Neural cell (in vitro differentiated cells): ENCODE data around the gene HARS2. TPM values are rescaled to one million over a fixed set of nuclear protein-coding genes. Genes with fewer than 3 reads are reported as not detected.
"Not testable (repeated sequence)": the region's sequence is repeated elsewhere in the genome, so short reads cannot be mapped to it uniquely, and the experiment has no call there.

Experiments used
- H2AFZ ChIP-seq: fragments of 200-600, 300-800 bp; sonication (generic), shearing (Covaris generic); 2 replicates; pipeline ENCODE4 v1.6.0; 2014; ENCODE audit warnings: low read depth, mild to moderate bottlenecking, antibody characterized with exemption, low read length, moderate library complexity
- H3F3A ChIP-seq: fragments of 200-600 bp; shearing (Covaris generic); 2 replicates; pipeline ENCODE4 v1.6.1; 2016; ENCODE audit warnings: mild to moderate bottlenecking, moderate library complexity, mixed read lengths, antibody characterized with exemption, low read length; ENCODE audit not compliant: insufficient read depth, poor library complexity, severe bottlenecking
- H3K27ac ChIP-seq: fragments of 200-600, 300-800 bp; sonication (generic), shearing (Covaris generic); 2 replicates; pipeline ENCODE4 v1.5.1; 2014; ENCODE audit warnings: mild to moderate bottlenecking, low read length, moderate library complexity
- H3K27me3 ChIP-seq: fragments of 300-800, 200-600 bp; sonication (generic), shearing (Covaris generic); 2 replicates; pipeline ENCODE4 v1.6.0; 2014; ENCODE audit warnings: mild to moderate bottlenecking, low read depth, low read length, moderate library complexity; ENCODE audit not compliant: insufficient read depth
- H3K36me3 ChIP-seq: fragments of 300-800, 200-600 bp; sonication (generic), shearing (Covaris generic); 2 replicates; pipeline ENCODE4 v1.5.1; 2014; ENCODE audit warnings: mild to moderate bottlenecking, antibody characterized with exemption, low read length, moderate library complexity; ENCODE audit not compliant: insufficient read depth
- H3K4me2 ChIP-seq: fragments of 300-800, 200-600 bp; sonication (generic), shearing (Covaris generic); 2 replicates; pipeline ENCODE4 v1.6.0; 2014; ENCODE audit warnings: mild to moderate bottlenecking, low read length
- H3K4me3 ChIP-seq: fragments of 300-800, 200-600 bp; sonication (generic), shearing (Covaris generic); 2 replicates; pipeline ENCODE4 v1.5.1; 2014; ENCODE audit warnings: mild to moderate bottlenecking, low read length, moderate library complexity
- H3K79me2 ChIP-seq: fragments of 200-600 bp; shearing (Covaris generic); replicated peaks from 2 replicates; pipeline ENCODE4 v1.6.0; 2014; ENCODE audit warnings: mild to moderate bottlenecking, low read length, moderate library complexity; ENCODE audit not compliant: insufficient read depth
- H3K9ac ChIP-seq: fragments of 300-800, 200-600 bp; sonication (generic), shearing (Covaris generic); 2 replicates; pipeline ENCODE4 v1.6.1; 2016; ENCODE audit warnings: mild to moderate bottlenecking, low read length, mixed read lengths
- H3K9me2 ChIP-seq: fragments of 200-600 bp; shearing (Covaris generic); 2 replicates; pipeline ENCODE4 v1.6.1; 2016; ENCODE audit warnings: mild to moderate bottlenecking, low read length, mixed read lengths; ENCODE audit not compliant: insufficient read depth
- H3K9me3 ChIP-seq: fragments of 200-600, 300-800 bp; sonication (generic), shearing (Covaris generic); 2 replicates; pipeline ENCODE4 v1.6.1; 2016; ENCODE audit warnings: mild to moderate bottlenecking, mixed run types, low read length, moderate library complexity, mixed read lengths
- H4K20me1 ChIP-seq: fragments of 200-600 bp; shearing (Covaris generic); 2 replicates; pipeline ENCODE4 v1.6.1; 2016; ENCODE audit warnings: mild to moderate bottlenecking, mixed run types; ENCODE audit not compliant: insufficient read depth
- MXI1 ChIP-seq: fragments of 450-650 bp; conservative IDR thresholded peaks from 2 replicates; pipeline ENCODE4 v1.6.1; 2014; ENCODE audit warnings: antibody characterized with exemption, mild to moderate bottlenecking; ENCODE audit not compliant: poor library complexity, severe bottlenecking
- POLR2AphosphoS5 ChIP-seq: IDR thresholded peaks from 2 replicates; pipeline ENCODE4 v1.6.1; 2012
- REST ChIP-seq: IDR thresholded peaks from 2 replicates; pipeline ENCODE4 v1.6.1; 2012; ENCODE audit warnings: borderline replicate concordance
- SMC3 ChIP-seq: fragments of 450-650 bp; conservative IDR thresholded peaks from 2 replicates; pipeline ENCODE4 v1.6.1; 2014; ENCODE audit warnings: antibody characterized with exemption, mild to moderate bottlenecking, moderate library complexity; ENCODE audit not compliant: poor library complexity
- TAF1 ChIP-seq: IDR thresholded peaks from 2 replicates; pipeline ENCODE4 v1.6.1; 2012; ENCODE audit warnings: low read depth
- polyA plus RNA-seq: library from polyadenylated mRNA; depleted of rRNA; stranded (reverse); fragments of >200 nt; gene quantifications from 2 replicates; pipeline ENCODE4 v1.2.3, GENCODE V29; 2014
- TF ChIP-seq, protein P1 (sequence below): fragments of 450-650 bp; IDR thresholded peaks from 2 replicates; pipeline ENCODE4 v1.5.1; 2014; ENCODE audit warnings: antibody characterized with exemption, mild to moderate bottlenecking, moderate library complexity; ENCODE audit not compliant: poor library complexity, severe bottlenecking

The HARS2 gene
- polyA plus RNA-seq, 1 donor from 2014 or later, result 102 TPM

- H3K27me3 ChIP-seq, result no peaks in the 10 kb centered on the region
- peaks cover 17% of the 10 kb centered on the region for H3K79me2 ChIP-seq
- H3K4me3 ChIP-seq, result peak within 1 kb of the TSS; percentile 79
- peak within 1 kb of the TSS; percentile 71 for H3K4me2 ChIP-seq
- no peaks in the 10 kb centered on the region for H3F3A ChIP-seq
- H2AFZ ChIP-seq, result peak within 1 kb of the TSS; percentile 74
- TF ChIP-seq MXI1 (peak; percentile 71), POLR2AphosphoS5 (peak; percentile 96), SMC3 (no peak), TAF1 (peak; percentile 98), REST (peak; percentile 97)
- peaks cover 16% of the 10 kb centered on the region for H3K36me3 ChIP-seq
- H3K9ac ChIP-seq, result peak within 1 kb of the TSS; percentile 74
- no peaks in the 10 kb centered on the region for H3K9me3 ChIP-seq
- no peaks in the 10 kb centered on the region for H3K9me2 ChIP-seq
- no peaks in the 10 kb centered on the region for H4K20me1 ChIP-seq
- H3K27ac ChIP-seq, result peak within 1 kb of the TSS; percentile 55
Observed at GRCh38 chr5:140700177-140701144, 9.2 kb downstream of the HARS2 start, which contains the start of gene ZMAT2. ZMAT2 (plus strand) TSS chr5:140700447; CDS start chr5:140700461, 14 bp downstream.

DNA sequence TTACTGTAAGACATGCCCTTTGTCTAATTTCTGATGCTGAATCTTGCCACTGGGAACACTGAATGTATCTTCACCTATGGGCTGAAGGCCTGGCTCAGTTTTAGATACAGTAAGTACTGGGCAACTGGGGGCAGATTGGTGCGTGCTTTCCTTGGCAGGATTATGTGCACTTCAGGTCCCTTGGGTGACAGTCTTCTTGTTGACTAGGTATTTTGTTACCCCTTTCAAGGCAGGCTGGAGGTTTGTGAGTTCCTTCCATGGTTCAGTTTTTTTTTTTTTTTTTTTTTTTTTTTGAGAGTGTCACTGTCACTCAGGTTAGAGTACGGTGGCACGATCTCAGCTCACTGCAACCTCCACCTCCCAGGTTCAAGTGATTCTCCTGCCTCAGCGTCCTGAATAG is 16.6 kb downstream of the HARS2 start:
- TF ChIP-seq, protein P1, sequence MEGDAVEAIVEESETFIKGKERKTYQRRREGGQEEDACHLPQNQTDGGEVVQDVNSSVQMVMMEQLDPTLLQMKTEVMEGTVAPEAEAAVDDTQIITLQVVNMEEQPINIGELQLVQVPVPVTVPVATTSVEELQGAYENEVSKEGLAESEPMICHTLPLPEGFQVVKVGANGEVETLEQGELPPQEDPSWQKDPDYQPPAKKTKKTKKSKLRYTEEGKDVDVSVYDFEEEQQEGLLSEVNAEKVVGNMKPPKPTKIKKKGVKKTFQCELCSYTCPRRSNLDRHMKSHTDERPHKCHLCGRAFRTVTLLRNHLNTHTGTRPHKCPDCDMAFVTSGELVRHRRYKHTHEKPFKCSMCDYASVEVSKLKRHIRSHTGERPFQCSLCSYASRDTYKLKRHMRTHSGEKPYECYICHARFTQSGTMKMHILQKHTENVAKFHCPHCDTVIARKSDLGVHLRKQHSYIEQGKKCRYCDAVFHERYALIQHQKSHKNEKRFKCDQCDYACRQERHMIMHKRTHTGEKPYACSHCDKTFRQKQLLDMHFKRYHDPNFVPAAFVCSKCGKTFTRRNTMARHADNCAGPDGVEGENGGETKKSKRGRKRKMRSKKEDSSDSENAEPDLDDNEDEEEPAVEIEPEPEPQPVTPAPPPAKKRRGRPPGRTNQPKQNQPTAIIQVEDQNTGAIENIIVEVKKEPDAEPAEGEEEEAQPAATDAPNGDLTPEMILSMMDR, result no peak
- no peaks in the 10 kb centered on the region for H3K9me2 ChIP-seq
- no peaks in the 10 kb centered on the region for H3K9me3 ChIP-seq
- H3K27ac ChIP-seq, result no peak overlapping the region
- H2AFZ ChIP-seq, result no peak overlapping the region
- no peaks in the 10 kb centered on the region for H3K27me3 ChIP-seq
- no peaks in the 10 kb centered on the region for H4K20me1 ChIP-seq
- no peak overlapping the region for H3K4me3 ChIP-seq
- no peaks in the 10 kb centered on the region for H3F3A ChIP-seq
- no peak overlapping the region for H3K4me2 ChIP-seq
- no peak overlapping the region for H3K9ac ChIP-seq
- no peaks in the 10 kb centered on the region for H3K79me2 ChIP-seq
- peaks cover 3% of the 10 kb centered on the region for H3K36me3 ChIP-seq

DNA sequence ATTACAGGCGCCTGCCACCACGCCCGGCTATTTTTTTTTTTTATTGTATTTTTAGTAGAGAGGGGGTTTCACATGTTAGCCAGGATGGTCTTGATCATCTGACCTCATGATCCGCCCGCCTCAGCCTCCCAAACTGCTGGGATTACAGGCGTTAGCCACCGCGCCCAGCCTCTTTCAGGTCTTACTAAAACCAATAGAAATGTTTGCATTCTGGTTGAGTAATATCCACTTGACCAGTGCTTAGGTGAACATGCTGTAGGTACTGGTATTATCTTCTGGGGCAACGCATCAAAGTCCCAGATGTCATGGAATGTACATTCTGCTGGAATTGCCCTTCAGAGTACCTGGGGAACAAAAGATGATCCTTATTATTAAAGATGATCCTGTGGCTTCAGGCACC is 17.5 kb downstream of the HARS2 start:
- not testable (repeated sequence) for H3K27me3 ChIP-seq, H3K9ac ChIP-seq, H3F3A ChIP-seq, H3K27ac ChIP-seq, H3K4me2 ChIP-seq, H4K20me1 ChIP-seq, H2AFZ ChIP-seq, H3K79me2 ChIP-seq, H3K4me3 ChIP-seq, H3K36me3 ChIP-seq, H3K9me3 ChIP-seq, H3K9me2 ChIP-seq
